BE2C (cell line): ENCODE data around the gene CLASP1.
"Not testable (repeated sequence)": the region's sequence is repeated elsewhere in the genome, so short reads cannot be mapped to it uniquely, and the experiment has no call there.

Experiments used
- DNase-seq: peaks from one replicate; pipeline ENCODE4 v3.0.0-alpha.2; 2020
- H3K27me3 ChIP-seq: fragments of 250-450 bp; sonication (Bioruptor Pico); 2 replicates; pipeline ENCODE4 v1.5.1; 2020; ENCODE audit warnings: mild to moderate bottlenecking
- H3K36me3 ChIP-seq: fragments of 250-450 bp; sonication (Bioruptor Pico); 2 replicates; pipeline ENCODE4 v1.5.1; 2020; ENCODE audit warnings: mild to moderate bottlenecking
- H3K4me1 ChIP-seq: fragments of 250-450 bp; sonication (Bioruptor Pico); 2 replicates; pipeline ENCODE4 v1.5.1; 2020
- H3K4me3 ChIP-seq: 2 replicates; pipeline ENCODE4 v1.5.1; 2011; ENCODE audit warnings: low read depth, low read length
- H3K9me3 ChIP-seq: fragments of 250-450 bp; sonication (Bioruptor Pico); 2 replicates; pipeline ENCODE4 v1.5.1; 2020
- CTCF ChIP-seq: IDR thresholded peaks from 2 replicates; pipeline ENCODE4 v1.5.1; 2012; ENCODE audit warnings: mild to moderate bottlenecking, low read depth, low read length

CLASP1 gene

GRCh38 chr2:121446647-121447241, 202.5 kb downstream of the CLASP1 start:
- no peaks in the 10 kb centered on the region for H3K27me3 ChIP-seq
- TF ChIP-seq CTCF = no peak
- no peak for DNase-seq
- no peaks in the 10 kb centered on the region for H3K4me1 ChIP-seq
- no peak overlapping the region for H3K4me3 ChIP-seq
- H3K9me3 ChIP-seq = no peaks in the 10 kb centered on the region
- peaks cover 3% of the 10 kb centered on the region for H3K36me3 ChIP-seq

GRCh38 chr2:121442889-121443288, 206.4 kb downstream of the CLASP1 start:
- H3K36me3 ChIP-seq = 0 out of 2 replicates have a peak, but pooled peaks cover 5% of the 10 kb centered on the region
- H3K9me3 ChIP-seq = no peaks in the 10 kb centered on the region
- no peaks in the 10 kb centered on the region for H3K27me3 ChIP-seq
- DNase-seq = no peak
- TF ChIP-seq CTCF = no peak
- H3K4me3 ChIP-seq = no peak overlapping the region
- no peaks in the 10 kb centered on the region for H3K4me1 ChIP-seq

- not testable (repeated sequence) for H3K27me3 ChIP-seq, H3K4me3 ChIP-seq, H3K4me1 ChIP-seq, H3K9me3 ChIP-seq, DNase-seq, H3K36me3 ChIP-seq
Observed at GRCh38 chr2:121438290-121438689, 211.0 kb downstream of the CLASP1 start.

- H3K9me3 ChIP-seq = no peaks in the 10 kb centered on the region
- no peaks in the 10 kb centered on the region for H3K27me3 ChIP-seq
- no peak for DNase-seq
- no peak for TF ChIP-seq CTCF
- no peaks in the 10 kb centered on the region for H3K4me1 ChIP-seq
- no peak overlapping the region for H3K4me3 ChIP-seq
- 0 out of 2 replicates have a peak, but pooled peaks cover 2% of the 10 kb centered on the region for H3K36me3 ChIP-seq
Observed at GRCh38 chr2:121436918-121437317, 212.3 kb downstream of the CLASP1 start.

GRCh38 chr2:121435790-121436189, 213.5 kb downstream of the CLASP1 start:
- no peak for TF ChIP-seq CTCF
- H3K4me1 ChIP-seq = no peaks in the 10 kb centered on the region
- DNase-seq = no peak
- no peaks in the 10 kb centered on the region for H3K27me3 ChIP-seq
- 0 out of 2 replicates have a peak, but pooled peaks cover 2% of the 10 kb centered on the region for H3K36me3 ChIP-seq
- no peak overlapping the region for H3K4me3 ChIP-seq
- H3K9me3 ChIP-seq = no peaks in the 10 kb centered on the region

- DNase-seq = no peak
- H3K36me3 ChIP-seq = 0 out of 2 replicates have a peak, but pooled peaks cover 8% of the 10 kb centered on the region
- H3K4me1 ChIP-seq = no peaks in the 10 kb centered on the region
- H3K4me3 ChIP-seq = no peak overlapping the region
- H3K9me3 ChIP-seq = no peaks in the 10 kb centered on the region
- no peaks in the 10 kb centered on the region for H3K27me3 ChIP-seq
- no peak for TF ChIP-seq CTCF
Observed at GRCh38 chr2:121431214-121431613, 218.0 kb downstream of the CLASP1 start.
